T-helper 17 cell (primary cell): ENCODE measurements around the gene RAB12. TPM values are rescaled to one million over a fixed set of nuclear protein-coding genes. Genes with fewer than 3 reads are reported as not detected.

Experiments used
- ATAC-seq: fragments of 150-1000 bp; cut with Tn5 transposase; 2 replicates; pipeline ENCODE4 v1.10.0; 2021; ENCODE audit warnings: mild to moderate bottlenecking, moderate library complexity
- DNase-seq, 3 donors: peaks; one replicate each; pipeline versions ENCODE4 v3.0.0 to v3.0.0-alpha.2; 2020 to 2021
- H3K9me3 ChIP-seq: one replicate; pipeline ENCODE4 v1.7.0; 2013; ENCODE audit warnings: low read length, mild to moderate bottlenecking; ENCODE audit not compliant: control insufficient read depth, poor library complexity, severe bottlenecking
- H3K27ac Mint-ChIP-seq: one replicate; pipeline ENCODE4 v1.8.0; 2022; ENCODE audit warnings: mild to moderate bottlenecking, moderate library complexity, mixed read lengths
- H3K27me3 Mint-ChIP-seq: one replicate; pipeline ENCODE4 v1.8.0; 2022; ENCODE audit warnings: mixed read lengths
- H3K36me3 Mint-ChIP-seq: one replicate; pipeline ENCODE4 v1.8.0; 2022; ENCODE audit warnings: low read depth, mixed read lengths
- H3K4me1 Mint-ChIP-seq: one replicate; pipeline ENCODE4 v1.8.0; 2022; ENCODE audit warnings: mild to moderate bottlenecking, mixed read lengths
- H3K4me3 Mint-ChIP-seq: one replicate; pipeline ENCODE4 v1.8.0; 2022; ENCODE audit warnings: mild to moderate bottlenecking, moderate library complexity, mixed read lengths
- total RNA-seq, 4 donors: library from RNA in 2 of 4; stranded (reverse) in 2 of 4; gene quantifications; one replicate each; pipeline ENCODE4 v1.2.3 and lab custom pipeline; 2022 to 2026

Gene RAB12
- total RNA-seq, 2 donors from 2014 or later, result 15.8 to 16.5 TPM

DNA sequence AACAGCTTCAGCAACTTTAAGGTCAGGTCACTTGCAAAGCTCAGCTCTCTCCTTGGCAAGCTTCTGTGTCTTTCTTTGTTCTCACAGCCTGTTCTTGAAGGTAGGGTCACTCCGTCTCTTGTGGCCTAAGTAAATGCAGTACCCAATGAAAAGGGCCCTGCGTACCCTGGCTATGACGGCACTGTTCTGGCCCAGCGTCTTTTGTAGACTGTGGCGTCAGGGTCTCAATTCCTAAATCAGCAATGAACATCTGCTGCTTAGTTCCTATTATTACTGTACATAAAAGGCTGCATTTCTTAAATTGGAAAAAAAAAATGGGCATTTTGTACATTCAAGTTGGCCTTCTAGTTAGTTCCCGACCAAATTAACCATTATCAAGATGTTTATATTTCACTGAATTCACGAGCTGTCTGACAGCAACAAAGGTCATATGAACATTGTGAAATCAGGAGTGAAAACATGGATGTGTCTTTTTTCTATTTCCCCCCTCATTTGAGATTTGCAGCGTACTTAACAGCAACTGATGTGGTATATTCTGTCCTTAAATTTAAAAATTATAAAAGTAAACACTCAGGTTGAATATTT is 79.1 kb downstream of the RAB12 start:
- peaks cover 3% of the 10 kb centered on the region for H3K36me3 Mint-ChIP-seq
- H3K27ac Mint-ChIP-seq, result no peak overlapping the region
- H3K4me3 Mint-ChIP-seq, result no peak overlapping the region
- no peaks in the 10 kb centered on the region for H3K4me1 Mint-ChIP-seq
- no peak for DNase-seq
- peaks cover 25% of the 10 kb centered on the region for H3K27me3 Mint-ChIP-seq
- ATAC-seq, result no peak
- H3K9me3 ChIP-seq, result no peaks in the 10 kb centered on the region

- Mint-ChIP-seq H3K36me3 (peaks cover 3% of the 10 kb centered on the region), H3K4me1 (no peaks in the 10 kb centered on the region), H3K27me3 (peaks cover 25% of the 10 kb centered on the region), H3K27ac (no peak overlapping the region), H3K4me3 (no peak overlapping the region)
- DNase-seq, result no peak
- H3K9me3 ChIP-seq, result no peaks in the 10 kb centered on the region
- ATAC-seq, result no peak
Measured at GRCh38 chr18:8688816-8689215, 79.6 kb downstream of the RAB12 start.

Other genes with a start within 250 kb of the RAB12 start
- gene MTCL1, start 96.1 kb downstream of the RAB12 start, total RNA-seq, result 1 to 10 TPM in 1 of 2 donors, under 1 TPM in 1; 0.22 to 2.1 TPM